GM12873 (cell line): ENCODE results near the gene VAMP2.
A peak's percentile ranks its signal among the peaks of the same experiment; 100 is the strongest.

Experiments
- TF ChIP-seq, protein P1 (sequence below): IDR thresholded peaks from 2 replicates; pipeline ENCODE4 v1.5.1; 2012; ENCODE audit warnings: low read depth, mild to moderate bottlenecking, moderate library complexity, low read length, control low read depth; ENCODE audit not compliant: insufficient read depth; ENCODE audit errors: missing control alignments

VAMP2 gene

GRCh38 chr17:8156246-8156992 is 6.3 kb downstream of the VAMP2 start:
- TF ChIP-seq, protein P1, sequence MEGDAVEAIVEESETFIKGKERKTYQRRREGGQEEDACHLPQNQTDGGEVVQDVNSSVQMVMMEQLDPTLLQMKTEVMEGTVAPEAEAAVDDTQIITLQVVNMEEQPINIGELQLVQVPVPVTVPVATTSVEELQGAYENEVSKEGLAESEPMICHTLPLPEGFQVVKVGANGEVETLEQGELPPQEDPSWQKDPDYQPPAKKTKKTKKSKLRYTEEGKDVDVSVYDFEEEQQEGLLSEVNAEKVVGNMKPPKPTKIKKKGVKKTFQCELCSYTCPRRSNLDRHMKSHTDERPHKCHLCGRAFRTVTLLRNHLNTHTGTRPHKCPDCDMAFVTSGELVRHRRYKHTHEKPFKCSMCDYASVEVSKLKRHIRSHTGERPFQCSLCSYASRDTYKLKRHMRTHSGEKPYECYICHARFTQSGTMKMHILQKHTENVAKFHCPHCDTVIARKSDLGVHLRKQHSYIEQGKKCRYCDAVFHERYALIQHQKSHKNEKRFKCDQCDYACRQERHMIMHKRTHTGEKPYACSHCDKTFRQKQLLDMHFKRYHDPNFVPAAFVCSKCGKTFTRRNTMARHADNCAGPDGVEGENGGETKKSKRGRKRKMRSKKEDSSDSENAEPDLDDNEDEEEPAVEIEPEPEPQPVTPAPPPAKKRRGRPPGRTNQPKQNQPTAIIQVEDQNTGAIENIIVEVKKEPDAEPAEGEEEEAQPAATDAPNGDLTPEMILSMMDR: peak; percentile 29

DNA sequence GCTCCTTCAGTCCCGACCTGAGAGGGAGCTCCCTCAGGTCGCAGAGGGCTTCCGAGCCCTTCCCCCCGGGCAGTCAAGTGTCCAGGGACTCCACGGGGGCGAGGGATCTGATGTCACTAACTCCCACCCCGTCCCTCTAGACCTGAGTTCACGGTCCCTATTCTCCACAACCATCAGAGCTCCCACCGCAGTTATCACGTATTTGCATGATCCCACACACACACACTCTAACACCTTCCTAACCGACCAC is 6.8 kb downstream of the VAMP2 start:
- TF ChIP-seq, protein P1: no peak

GRCh38 chr17:8155231-8155995 is 7.3 kb downstream of the VAMP2 start:
- TF ChIP-seq, protein P1: no peak

GRCh38 chr17:8154608-8155155 is 8.1 kb downstream of the VAMP2 start:
- TF ChIP-seq, protein P1: no peak

DNA sequence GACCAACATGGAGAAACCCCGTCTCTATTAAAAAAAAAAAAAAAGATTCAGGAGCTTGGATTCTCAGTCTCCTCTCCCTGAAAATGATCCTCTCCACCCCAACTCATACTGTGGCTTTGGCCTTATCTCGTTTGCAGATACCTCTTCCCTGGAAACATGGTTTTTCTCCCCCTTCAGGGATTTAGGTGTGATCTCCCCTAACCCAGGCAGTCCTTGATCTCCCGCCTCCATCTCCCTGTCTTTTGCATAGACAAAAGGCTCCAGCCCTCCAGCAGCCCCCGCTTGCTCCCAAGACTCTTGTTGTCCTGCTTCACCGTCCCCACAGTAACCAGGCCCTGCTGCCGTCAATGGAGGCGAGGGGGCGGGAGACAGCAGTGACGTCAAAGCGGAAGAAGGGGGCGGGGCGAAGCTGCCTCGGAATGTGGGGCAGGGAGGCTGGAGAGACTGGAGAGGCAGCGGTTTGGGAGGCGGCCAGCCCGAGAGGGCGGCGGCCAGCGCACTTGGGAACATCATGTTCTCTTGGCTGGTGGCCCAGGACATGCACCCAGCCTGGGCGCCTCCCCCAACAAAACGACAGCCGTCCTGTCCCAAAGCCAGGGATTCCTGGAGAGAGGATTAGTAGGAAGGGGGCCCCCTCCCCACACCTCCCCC is 8.7 kb downstream of the VAMP2 start:
- TF ChIP-seq, protein P1: no peak

- TF ChIP-seq, protein P1: no peak
Measured at GRCh38 chr17:8153525-8153956, 9.2 kb downstream of the VAMP2 start.

- TF ChIP-seq, protein P1: no peak
Measured at GRCh38 chr17:8153031-8153451, 9.7 kb downstream of the VAMP2 start.
